EL (cell line): Measurements from ENCODE around the gene TOP3A.

Experiments
- DNase-seq: peaks from one replicate; pipeline ENCODE4 v3.0.0-alpha.2; 2016

The TOP3A gene

DNA sequence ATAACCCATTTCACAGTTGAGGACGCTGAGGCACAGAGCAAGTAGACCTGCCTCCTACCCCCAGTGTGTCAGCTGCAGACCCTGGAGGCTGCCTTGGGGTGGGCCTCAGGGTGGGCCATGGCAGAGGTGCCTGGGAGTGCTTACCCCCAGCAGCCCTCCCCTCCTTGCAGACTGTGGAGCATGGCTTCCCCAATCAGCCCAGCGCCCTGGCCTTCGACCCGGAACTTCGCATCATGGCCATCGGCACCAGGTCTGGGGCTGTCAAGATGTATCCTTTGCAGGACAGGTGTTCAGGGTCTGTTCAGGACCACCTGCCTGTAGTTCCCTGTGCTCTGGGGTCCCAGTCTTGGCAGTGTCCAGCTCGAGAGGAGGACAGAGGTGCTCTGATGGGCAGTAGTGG is 85.0 kb downstream of the TOP3A start:
- no peak for DNase-seq

DNA sequence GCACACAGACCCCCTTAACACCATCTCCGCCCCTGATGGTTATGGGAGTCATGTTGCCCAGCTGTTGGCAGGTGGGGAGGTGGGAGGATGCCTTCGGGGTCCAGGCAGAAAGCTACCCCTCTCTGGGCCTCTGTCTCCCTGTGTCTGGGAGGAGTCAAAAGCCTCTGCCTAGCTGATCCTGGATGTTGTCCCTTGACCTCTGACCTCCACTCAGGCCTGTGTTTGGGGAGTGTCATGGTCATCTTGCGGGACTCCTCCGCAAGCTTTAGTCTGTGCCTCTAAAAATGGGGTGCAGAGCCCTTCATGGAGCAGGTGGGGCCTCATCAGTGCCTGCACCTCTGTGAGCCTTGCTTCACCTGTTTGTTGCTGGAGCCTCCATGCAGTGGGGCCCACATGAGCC is 85.5 kb downstream of the TOP3A start:
- DNase-seq = no peak

DNA sequence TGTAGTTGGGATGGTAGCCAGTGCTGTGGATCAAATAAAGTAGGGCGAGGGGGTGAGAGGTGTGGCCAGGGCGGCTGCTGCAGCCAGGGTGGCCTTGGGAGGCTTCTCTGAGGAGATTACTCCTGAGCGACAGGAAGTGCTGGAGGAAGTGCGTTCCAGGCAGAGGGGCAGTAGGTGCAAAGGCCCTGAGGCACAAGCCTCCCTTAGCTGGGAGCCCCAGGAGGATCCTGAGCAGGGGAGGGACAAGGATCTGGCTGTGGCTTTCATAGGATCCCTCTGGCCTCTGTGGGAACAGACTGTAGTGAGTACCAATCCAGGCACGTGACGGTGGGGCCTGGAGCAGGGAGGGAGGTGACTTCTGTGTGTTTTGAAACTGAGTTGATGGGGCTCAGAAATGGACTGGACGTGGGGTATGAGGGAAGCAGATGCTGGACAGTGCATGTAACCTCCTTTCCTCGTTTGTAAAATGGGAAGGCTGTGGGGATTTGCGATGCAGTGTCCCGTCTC is 86.6 kb downstream of the TOP3A start:
- DNase-seq = no peak

DNA sequence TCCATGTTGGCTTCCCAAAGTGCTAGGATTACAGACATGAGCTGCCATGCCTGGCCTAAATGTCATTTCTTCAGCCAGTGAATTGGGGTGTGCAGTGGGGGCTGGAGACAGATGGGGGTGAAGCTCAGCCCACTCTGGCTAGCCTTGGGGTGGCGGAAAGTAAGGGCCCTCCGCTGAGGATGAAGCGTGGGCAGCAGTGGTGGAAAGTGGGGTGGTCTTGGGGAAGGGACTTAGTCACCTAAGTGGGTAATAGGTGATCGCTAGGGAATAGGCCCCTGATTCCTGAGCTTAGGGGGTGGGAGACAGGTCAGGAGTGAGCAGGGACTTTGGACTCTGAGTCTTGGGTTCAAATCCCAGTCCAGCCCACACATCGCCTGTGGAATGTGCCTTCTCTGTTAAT is 87.2 kb downstream of the TOP3A start:
- no peak for DNase-seq

DNA sequence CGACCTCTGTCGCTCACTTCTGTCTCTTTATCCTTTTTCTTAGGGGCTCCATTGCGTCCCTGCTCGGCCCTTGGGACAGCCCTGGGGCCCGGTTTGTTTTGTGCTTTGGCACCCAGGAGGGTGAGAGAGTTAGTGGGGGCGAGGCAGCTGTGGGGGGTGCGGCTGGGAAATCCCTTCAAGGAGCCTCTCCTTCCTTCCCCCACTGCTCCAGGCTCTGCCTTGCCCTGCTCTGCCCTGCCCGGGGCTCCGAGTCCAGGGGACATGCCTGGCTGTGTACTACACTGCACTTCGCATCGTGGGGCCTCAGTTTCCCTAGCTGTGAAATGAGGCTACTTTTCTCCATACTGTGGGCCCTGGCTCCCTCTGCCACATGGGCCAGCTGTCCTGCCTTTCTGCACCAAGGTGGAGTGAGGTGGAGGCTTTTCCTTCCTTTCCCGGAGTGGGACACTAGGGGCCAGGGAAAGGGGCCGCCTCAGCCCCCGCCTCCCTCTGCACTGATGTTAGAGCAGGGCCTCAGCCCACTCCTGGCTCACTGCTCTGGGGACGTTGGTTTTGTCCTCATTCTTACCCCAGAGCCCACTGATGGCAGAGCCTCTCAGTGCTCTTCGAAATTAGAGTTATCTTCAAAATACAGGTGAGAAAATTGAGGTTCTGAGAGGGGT is 88.4 kb downstream of the TOP3A start:
- peak; percentile 31 for DNase-seq

DNA sequence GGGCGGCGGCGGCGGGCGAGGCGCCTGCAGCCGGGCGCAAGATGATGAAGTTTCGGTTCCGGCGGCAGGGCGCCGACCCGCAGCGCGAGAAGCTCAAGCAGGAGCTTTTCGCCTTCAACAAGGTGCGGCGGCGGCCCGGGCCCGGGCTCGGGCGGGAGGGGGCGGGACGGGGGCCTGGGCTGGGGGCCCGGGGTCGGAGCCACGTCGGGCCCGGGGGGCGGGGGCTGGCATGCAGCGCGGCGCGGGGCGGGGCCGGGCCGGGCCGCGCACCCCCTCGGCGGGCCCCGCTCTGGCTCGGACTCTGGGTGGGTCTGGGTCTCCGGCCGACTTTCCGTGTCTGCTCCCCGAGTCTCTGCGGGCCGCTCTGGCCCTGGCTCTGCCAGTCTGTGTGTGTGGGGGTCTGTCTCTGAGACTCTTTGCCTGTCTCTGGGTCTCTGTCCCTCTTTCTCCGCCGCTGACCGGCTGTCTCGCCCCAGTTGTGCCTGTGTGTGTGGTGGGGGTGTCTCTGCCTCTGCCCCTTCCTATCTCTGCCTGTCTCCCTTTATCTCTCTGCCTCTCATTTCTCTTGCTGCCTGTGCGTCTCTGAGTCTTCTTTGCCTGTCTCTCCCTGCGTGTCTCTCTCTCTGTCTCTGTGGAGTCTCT is 89.0 kb downstream of the TOP3A start:
- DNase-seq = peak; percentile 18

DNA sequence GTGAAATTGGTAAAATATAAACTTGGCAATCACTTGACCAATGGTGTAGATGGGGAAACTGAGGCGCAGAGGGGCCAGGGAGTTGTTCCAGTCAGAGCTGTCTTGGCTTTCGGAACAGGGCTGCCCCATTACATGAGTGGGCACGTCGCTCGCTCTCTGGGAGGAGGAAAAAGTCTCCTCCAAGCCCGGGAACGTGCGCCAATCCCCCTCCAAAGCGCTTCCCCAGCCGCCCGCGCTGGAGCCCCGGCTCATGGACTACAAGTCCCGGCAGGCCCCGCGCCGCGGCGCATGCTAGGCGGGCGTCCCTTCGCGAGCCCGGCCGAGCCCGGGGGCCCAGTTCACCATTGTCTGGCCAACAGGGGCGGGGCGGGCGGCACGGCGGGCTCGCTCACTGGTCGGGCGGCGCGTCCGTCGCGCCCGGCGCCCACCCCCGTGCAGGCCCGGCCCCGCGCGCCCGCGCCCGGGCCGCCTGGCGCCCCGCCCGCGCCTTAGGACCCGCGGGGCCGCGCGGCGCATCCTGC is 89.6 kb downstream of the TOP3A start, which contains the start of gene LLGL1:
Gene LLGL1 (plus strand): TSS at position 515 of the 521 bp plus-strand sequence. CDS start 48 bp downstream, outside the sequence.
- peak; percentile 96 for DNase-seq

DNA sequence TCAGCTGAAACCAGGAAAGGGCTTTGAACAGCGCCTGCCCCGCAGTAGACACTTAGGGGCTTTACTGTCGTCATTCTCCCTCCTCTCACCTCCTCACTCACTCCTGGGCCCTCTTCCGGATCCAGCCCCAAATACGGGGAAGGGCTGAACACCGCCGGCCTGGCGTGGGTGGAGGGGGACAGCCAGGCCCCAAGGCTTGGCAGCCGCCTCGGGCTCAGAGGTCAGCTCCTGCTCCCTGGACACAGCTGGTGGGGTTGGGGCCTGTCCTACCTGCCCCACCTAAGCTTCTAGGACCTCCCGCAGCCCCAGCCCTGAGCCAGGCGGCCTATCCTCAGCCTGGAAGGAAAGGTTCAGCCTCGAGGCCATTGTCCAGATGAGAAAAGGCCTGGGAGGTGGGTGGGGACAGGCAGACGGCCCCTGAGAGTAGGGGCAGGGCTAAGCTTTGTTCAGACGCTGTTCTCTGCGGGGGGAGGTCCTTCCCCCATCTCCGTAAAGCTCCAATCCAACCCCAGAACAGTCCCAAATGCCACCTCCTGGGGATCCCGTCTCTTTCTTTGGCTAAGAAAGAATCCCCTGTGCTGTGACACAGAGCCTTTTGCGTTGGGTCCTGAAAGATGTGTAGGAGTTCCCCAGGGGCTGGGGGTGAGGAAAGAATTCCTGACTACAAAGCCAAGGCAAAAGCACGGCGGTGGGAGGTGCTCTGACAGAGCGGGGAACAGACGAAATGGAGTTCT is 90.2 kb downstream of the TOP3A start:
- peak; percentile 63 for DNase-seq

DNA sequence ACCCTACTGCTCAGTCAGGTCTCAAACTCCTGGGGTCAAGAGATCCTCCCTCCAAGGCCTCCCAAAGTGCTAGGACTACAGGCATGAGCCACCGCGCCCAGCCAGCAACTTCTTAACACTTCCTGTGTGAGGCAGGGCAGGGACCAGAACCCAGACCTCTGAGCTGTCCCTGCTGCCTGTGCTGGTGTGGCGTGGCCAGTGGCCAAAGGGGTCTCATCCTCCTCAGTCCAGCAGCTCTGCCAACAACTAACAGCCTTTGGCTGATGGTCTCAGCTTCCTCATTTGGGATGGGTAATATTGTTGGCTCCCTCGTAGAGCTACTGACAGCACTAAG is 90.8 kb downstream of the TOP3A start:
- DNase-seq = peak; percentile 25
